ENCODE results near the gene ARHGAP18.
A peak's percentile ranks its signal among the peaks of the same experiment; 100 is the strongest.

ARHGAP18 gene

GRCh38 chr6:129691043-129691640, 18.8 kb downstream of the ARHGAP18 start:
- no peak for DNase-seq

GRCh38 chr6:129686941-129687627, 22.9 kb downstream of the ARHGAP18 start:
- no peak for DNase-seq

GRCh38 chr6:129685662-129686031, 24.3 kb downstream of the ARHGAP18 start:
- DNase-seq, result no peak

GRCh38 chr6:129684903-129685661, 24.9 kb downstream of the ARHGAP18 start:
- DNase-seq, result no peak

GRCh38 chr6:129684323-129684884, 25.6 kb downstream of the ARHGAP18 start:
- no peak for DNase-seq

GRCh38 chr6:129683601-129684322, 26.2 kb downstream of the ARHGAP18 start:
- no peak for DNase-seq

GRCh38 chr6:129681913-129682205, 28.1 kb downstream of the ARHGAP18 start:
- DNase-seq, result no peak

GRCh38 chr6:129680633-129681032, 29.3 kb downstream of the ARHGAP18 start:
- DNase-seq, result no peak

GRCh38 chr6:129679758-129680157, 30.2 kb downstream of the ARHGAP18 start:
- DNase-seq, result no peak

GRCh38 chr6:129679275-129679674, 30.7 kb downstream of the ARHGAP18 start:
- no peak for DNase-seq

- DNase-seq, result no peak
Observed at GRCh38 chr6:129678463-129678862, 31.5 kb downstream of the ARHGAP18 start.

- no peak for DNase-seq
Observed at GRCh38 chr6:129677620-129678325, 32.2 kb downstream of the ARHGAP18 start.

GRCh38 chr6:129675669-129676472, 34.1 kb downstream of the ARHGAP18 start:
- DNase-seq, result no peak

GRCh38 chr6:129673748-129674147, 36.2 kb downstream of the ARHGAP18 start:
- DNase-seq, result no peak

GRCh38 chr6:129672881-129673631, 36.9 kb downstream of the ARHGAP18 start:
- no peak for DNase-seq

GRCh38 chr6:129672341-129672682, 37.7 kb downstream of the ARHGAP18 start:
- no peak for DNase-seq

GRCh38 chr6:129671442-129672340, 38.3 kb downstream of the ARHGAP18 start:
- DNase-seq, result peak; percentile 47

GRCh38 chr6:129670634-129671033, 39.3 kb downstream of the ARHGAP18 start:
- no peak for DNase-seq

- no peak for DNase-seq
Observed at GRCh38 chr6:129667621-129668020, 42.4 kb downstream of the ARHGAP18 start.

GRCh38 chr6:129667034-129667433, 42.9 kb downstream of the ARHGAP18 start:
- no peak for DNase-seq

Measured in activated CD4-positive, CD25-positive, alpha-beta regulatory T cell treated with anti-CD3 and anti-CD28 coated beads, Interleukin-2, amount 50 U/mL, for 72 hours (primary cell).